CD4-positive, alpha-beta T cell treated with Interleukin-1 beta for 1 hour (primary cell): Measurements from ENCODE around the gene MBD1.
"Not testable (repeated sequence)": the region's sequence is repeated elsewhere in the genome, so short reads cannot be mapped to it uniquely, and the experiment has no call there.

Source experiments
- DNase-seq, 2 donors: peaks; one replicate each; pipeline ENCODE4 v3.0.0-alpha.2; 2020 to 2022

MBD1 gene

DNA sequence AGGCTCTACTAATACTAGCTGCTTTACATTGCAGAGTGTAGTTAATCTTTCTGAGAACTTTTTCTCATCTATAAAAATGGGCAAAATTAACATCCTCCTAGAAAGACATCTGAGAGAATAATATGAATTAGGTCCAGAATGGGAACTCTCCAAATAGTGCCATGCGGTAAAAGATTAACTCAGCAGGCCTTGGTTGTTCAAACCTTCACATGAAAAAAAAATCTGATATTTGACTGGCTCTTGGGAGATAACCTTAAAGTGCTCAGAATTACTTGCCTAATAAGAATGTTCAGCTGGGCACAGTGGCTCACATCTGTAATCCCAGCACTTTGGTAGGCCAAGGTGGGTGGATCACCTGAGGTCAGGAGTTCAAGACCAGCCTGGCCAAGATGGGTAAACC, 11.7 kb upstream of the MBD1 start:
- no peak for DNase-seq

GRCh38 chr18:50289108-50289443, 7.8 kb upstream of the MBD1 start:
- DNase-seq, result no peak

DNA sequence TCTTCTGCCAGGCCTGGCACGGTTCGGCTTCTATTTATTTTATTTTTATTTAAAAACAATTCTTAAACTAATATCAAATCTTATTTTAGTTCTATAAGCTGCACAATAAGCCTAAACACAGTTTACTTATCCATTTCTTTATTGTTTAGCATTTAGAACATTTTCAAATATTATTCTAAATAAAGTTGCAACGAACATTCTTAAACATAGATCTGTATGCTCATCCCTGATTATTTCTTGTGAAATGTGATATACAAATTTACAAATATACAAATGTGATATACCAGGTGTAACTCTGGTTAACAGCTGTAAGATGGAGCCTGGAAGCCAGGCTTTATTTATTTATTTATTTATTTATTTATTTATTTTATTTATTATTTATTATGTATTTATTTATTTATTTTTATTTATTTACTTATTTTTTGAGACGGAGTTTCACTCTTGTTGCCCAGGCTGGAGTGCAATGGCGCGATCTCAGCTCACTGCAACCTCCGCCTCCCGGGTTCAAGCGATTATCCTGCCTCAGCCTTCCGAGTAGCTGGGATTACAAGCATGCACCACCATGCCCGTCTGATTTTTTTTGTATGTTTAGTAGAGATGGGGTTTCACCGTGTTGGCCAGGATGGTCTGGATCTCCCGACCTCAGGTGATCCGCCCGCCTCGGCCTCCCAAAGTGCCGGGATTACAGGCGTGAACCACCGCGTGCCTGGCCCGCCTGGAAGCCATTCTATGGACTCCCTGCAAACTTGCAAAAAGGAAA, 7.2 kb upstream of the MBD1 start:
- not testable (repeated sequence) for DNase-seq

GRCh38 chr18:50287441-50288347, 6.4 kb upstream of the MBD1 start, which contains the start of gene CXXC1:
CXXC1 (minus strand) TSS chr18:50287692; CDS start chr18:50287589, 103 bp downstream.
- DNase-seq, result peak; percentile 98 to 99

DNA sequence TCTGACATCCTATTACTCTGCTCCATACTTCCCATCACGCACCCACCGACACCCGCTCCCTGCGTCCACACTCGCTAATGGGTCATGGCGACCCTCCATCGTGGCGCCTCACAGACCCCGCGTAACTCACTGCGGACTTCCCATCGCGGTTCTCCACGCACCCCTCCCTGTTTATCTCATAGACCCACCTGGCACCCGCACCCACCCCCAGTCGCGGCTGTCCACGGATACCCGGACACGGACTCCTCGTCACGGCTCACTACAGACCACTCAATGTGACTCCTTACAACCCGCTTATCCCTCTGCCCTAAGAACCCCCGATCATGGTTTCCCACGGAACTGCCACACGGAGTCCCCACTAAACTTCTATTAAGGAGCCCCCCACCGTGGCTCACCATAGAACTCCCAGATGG, 5.7 kb upstream of the MBD1 start:
- no peak for DNase-seq

DNA sequence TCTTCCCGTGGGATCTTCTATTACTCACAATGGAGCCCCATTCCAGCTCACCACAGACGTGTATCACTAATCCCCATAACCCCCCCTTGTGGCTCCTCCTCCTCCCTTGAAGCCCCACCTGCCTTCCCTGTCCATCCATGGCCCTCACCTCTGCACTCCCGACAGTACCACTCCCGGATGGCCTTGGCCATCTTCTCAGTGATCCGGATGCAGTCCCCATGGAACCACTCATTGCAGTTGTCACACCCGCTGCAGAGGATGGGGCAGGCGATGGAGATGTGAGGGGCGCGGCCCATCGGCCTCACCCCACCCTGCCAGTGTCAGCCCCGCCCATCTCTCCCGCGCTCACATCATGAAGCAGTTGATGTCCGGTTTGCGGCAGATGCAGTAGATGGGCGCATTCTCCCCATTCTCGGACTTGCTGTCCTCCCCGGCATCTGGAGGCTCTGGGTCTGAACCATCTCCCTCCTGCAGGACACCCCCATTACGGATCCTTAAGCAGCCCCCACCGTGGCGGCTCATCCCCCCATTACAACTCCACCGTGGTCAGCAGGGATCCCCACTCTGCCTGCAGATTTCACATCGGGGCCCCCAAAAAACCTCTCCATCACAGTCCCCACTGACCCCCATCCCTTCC, 5.2 kb upstream of the MBD1 start:
- DNase-seq, result peak in 1 of 2 donors; percentile 22

DNA sequence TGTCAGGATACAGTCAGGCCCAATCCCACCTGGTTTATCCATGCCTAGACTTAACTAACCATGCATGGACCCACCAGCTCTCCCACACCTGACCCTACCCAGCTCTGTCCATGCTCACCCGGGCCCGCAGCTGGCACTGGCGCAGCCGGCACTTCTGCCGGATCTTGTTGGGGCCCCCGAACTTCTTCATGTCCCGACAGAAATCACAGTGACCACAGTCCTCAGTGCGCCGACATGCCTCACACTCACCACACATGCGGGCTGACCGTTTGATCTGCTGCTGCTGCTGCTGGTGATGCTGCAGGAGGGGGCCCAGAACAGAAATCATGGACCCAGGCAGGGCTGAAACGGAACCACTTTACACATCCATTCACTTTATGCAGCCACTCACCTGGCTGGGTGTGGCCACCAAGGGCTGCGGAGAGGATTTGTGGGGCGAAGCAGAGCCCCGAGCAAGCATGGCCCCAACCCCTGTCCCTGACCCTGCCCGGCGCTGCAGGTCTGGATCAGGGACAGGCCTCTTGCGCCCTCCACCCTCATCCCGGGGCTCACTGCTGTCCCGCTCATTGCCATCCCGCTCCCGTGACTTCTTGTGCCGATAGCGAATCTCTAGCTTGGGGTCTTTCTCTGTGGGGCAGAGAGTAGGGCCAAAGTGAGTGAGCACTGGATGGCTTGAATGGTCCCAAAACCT, 4.5 kb upstream of the MBD1 start:
- DNase-seq, result no peak

DNA sequence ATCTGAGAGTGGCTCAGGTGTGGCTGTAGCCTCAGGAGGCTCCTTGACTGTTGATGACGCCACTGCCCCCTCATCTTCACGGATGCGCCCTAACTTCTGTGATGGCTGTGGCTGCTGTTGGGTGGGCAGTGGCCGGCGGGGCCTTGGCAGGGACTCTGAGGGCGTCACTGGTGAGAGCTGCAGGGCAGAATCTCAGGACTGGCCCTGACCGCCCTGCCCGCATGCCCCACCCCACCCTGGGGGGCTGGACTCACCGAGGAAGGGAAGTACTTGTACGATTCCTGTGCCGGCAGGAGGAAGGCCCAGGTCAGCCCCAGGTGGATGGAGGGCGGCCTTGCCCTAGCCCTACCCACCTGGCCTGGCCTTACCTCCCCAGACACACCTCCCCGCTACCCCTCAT, 3.7 kb upstream of the MBD1 start:
- DNase-seq, result no peak

DNA sequence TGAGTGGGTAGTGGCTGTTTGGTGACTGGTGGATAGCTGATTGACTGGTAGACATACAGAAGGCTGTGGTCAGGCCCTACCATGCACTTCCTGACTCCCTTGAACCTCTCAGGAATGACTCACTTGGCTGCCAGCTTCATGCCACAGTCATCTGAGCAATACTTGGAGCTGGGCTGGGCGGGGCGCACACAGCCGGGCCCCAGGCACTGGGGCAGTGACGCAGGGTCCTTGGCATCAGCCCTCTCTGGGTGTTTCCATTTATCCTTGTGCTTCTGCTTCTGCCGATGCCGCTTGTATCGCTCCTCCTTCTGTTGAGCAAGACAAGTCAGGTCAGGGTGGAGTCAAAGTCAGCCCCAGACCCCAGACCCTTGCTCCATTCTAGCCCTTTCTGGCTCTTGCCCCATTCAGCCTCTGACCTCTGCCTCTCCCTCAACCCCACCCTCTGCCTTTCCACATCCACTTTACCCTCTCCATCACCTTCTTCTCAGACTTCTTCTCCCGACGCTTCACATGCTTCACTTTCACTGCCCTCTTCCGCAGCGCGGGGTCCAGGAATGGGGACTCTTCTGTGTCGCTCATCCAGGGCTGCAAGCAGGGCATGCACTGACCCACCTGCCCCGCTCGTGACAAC, 3.0 kb upstream of the MBD1 start:
- peak in 1 of 2 donors; percentile 48 for DNase-seq

DNA sequence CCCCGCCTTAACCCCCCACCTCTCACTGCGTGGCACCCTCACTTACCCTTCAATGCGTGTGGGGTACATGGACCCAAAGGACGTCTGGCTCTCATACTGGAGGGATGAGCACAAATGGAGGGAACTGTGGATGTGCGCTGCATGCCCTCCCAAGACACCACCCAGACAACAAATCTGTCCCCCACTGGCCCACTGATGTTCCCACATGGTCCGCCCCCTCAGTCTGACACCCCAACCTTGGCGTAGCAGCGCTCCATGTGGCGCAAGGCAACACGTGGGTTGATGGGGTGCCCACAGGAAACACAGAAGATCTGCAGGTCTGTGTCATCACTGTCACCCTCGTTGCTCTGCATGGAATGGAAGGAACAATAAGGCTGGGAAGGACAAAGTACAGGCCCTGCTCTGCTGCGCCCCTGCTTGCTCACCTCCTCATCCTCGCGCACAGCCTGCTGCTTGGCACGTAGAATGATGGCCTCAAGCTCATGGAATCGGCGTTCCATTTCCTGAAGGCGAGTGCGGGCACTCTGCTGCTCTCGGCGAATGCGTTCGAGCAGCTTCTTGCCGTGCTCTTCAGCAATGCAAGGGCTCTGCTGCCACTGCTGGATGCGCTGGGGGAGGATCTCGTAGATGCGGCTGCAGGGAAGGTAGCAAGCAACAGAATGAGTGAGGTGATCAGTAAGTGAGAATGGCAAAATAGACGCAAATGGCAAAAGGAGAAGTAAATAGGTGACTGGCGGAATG, 2.3 kb upstream of the MBD1 start:
- no peak for DNase-seq

DNA sequence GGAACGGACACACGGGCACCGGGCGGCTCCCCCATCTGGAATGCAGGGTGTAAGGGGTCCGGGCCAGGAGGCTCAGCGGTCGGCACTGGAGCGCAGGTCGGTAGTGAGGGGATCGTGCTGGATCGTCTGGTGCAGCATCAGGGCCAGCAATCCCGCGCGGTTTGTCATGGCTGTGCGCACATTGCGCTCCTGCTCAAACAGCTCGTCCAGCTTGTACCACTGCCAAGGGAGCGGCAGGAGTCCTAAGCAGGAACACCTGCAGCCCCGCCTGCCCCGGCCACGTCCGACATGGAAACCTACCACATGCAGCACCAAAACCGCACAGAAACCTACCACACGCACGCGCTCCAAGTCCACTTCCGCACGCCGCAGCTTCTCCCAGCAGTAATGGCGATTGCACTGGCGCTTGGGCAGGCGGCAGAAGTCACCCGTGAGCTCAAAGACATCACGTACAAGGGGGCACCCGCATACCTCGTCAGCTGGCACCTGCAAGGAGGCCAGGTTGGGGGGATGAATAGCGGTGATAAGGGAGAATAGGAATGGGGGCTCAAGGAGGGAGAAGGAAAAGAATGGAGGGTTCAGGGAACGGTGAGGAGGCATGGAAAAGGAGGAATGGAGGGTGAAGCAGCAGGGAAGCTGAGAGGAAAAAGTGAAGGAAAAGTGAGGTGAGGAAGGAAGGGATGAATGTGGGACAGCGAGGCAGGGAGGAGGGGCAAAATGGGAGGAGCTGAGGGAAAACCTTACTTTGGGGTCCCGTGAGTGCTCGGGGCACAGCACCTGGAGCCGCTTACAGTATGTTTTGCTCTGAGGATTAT, 1.4 kb upstream of the MBD1 start:
- no peak for DNase-seq

- no peak for DNase-seq
These were observed 723 bp upstream of the MBD1 start for GRCh38 chr18:50281972-50282520.

- DNase-seq, result no peak
These were observed 522 bp downstream of the MBD1 start for GRCh38 chr18:50280707-50281294.

DNA sequence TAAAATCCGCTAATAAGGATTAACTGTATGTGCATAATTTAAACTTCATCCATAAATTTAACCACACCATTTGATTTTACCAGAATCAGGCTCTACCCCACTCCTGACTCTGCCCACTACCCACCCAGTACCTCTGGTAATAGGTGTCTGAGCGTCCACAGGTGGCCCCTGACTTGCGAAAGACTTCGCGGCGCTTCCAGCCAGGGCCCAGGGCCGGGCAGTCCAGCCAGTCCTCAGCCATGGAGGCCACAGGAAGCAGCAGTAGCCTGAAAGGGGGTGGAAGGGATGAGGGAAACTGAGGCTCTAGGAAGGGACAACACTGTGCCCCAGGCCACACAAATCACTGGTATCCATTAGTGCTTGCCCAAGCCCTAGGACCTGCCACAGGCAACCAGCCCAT, 1.6 kb downstream of the MBD1 start:
- no peak for DNase-seq

DNA sequence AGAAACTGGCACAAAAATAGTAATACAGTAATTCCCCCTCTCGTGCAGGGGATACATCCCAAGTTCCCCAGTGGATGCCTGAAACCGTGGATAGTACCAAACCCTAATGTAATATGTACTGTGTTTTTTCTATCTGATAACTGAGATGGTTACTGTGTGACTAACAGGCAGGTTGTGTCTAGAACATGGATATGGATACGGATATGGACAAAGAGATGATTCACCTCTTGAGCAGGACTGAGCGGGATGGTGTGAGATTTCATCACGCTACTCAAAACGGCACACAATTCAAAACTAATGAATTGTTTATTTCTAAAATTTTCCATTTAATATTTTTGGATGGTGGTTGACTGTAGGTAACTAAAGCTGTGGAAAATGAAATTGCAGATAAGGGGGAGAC, 3.4 kb downstream of the MBD1 start:
- DNase-seq, result no peak

- no peak for DNase-seq
These were observed 4.9 kb downstream of the MBD1 start for GRCh38 chr18:50276452-50276851.

- no peak for DNase-seq
These were observed 5.8 kb downstream of the MBD1 start for GRCh38 chr18:50275503-50276036.

- no peak for DNase-seq
These were observed 6.4 kb downstream of the MBD1 start for GRCh38 chr18:50274941-50275340.

DNA sequence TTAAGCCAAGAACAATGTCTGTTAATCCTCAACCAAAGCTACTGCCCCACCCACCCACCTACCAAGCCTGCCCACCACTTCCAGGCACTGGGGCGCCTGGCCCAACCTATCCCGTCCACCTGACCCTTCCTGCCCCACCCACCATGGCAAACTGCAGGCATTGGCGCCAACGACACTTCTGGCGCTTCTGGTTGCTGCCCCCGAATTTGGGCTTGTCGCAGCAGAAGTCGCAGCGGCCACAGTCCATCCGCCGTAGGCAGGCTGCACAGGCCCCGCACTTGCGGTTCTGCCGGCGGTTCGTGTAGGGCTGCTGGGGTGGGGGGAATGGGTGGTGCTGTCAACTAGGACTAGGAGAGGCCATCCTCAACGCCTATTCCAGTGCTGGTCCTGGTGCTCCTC, 7.3 kb downstream of the MBD1 start:
- no peak for DNase-seq
